ENCODE data around the gene WWOX.

WWOX gene

DNA sequence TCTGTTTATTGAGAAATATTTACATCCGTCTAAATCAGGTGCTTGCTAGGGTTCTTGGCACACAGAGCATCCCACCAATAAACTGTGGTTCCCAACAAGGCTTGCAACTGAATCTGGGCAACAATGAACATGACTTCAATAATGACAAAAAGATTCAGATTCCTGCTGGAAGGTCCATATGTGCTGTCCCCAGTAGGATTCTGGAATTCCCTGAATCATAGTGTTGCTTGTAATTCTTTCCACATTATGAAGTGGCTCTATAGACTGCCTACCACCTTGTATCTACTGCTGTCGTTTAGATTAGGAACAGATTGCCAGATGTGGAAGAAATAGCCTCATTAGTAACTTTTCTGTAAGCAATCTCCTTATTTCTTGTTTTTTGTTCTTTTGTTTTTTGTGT lies 265.9 kb downstream of the WWOX start:
- DNase-seq = no peak

DNA sequence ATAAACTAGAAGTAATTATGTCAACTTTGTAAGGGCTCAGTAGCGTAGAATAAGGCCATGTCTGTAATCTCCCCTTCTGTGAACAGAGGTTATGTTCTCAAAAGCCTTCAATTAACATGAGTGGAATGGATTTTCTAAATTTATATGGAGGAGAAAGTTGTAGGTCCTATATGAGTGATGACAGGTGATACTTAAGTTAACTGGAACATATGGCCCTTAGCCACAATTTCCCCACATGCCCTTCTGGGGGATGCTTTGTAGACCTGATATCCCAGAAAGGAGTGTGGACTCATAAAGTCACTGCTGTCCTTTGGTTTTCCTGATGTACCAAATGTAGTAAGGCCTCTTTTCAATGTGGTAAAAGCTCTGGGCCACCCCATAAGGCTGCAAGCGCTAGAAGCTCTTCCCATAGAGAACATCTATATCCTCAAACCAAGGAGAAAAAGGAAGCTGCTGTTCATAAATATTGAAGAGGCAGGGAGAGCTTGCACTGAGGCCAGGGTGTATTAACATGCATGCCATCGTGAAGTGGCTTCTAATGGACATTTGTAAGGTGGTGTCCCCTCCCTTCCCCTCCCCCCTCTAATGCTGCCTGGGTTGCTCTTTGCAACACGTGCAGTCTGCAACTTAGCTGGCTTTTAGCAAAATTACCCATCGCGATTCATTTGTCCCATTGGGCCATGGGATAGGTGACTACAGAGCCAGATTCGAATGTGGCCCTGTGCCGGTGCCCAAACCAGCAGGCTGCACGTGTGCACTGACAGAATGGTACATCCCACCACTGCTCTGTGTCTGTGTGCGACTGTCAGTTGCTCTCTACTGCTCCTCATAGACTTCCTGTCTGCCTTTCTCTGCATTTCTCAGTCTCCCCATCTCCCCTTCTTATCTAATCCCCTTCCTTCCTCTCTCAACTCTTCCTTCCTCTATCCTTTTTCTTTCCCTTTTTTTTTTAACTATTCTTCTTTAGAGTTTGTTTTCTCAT lies 269.0 kb downstream of the WWOX start:
- DNase-seq = no peak

DNA sequence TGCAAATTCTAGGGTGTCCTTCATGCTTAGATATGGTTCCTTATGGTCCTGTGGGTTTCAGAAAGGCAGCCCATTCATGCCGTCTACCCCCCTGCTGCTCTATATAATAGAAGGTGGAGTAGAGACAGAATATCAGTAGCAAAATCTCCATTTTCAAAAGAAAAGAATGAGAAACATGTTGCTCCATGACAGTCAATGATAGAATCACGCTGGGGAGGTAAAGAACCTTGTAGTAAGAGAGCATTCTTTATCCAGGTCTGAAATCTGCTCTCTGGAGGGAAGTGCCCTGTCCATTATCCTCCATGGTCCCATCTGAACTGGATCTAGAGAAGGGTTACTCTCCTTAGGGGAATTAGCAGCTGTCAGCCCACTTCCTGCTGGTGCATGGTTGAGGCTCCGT lies 272.8 kb downstream of the WWOX start:
- no peak for DNase-seq

DNA sequence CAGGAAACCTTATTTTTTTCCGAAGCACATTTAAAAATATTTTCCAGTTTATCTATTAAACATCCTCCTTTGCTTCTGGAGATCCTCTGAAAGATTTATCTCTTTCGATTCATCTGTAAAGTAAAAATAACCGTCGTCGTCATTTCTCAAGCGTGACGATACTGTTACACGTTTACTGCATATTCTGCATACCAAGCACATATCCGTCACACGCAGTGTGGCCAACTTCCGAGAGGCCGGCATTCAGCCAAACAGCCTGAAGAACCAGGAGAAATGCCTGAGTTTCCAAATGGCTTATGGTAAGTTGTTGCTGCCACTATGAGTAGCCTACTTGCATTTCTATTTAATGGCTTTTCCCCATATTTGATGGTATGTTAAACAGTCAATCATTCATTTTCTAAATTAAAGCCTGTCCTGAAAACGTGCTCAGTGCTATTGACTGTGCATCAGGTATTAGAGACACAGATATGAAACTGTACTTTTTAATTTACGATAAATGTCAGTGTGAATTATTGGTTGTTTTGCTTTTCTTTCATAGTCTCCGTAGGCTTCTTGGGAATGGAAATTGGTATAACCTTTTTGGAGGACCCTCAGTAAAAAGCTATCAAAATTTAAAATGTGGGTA lies 275.7 kb downstream of the WWOX start:
- DNase-seq = no peak

DNA sequence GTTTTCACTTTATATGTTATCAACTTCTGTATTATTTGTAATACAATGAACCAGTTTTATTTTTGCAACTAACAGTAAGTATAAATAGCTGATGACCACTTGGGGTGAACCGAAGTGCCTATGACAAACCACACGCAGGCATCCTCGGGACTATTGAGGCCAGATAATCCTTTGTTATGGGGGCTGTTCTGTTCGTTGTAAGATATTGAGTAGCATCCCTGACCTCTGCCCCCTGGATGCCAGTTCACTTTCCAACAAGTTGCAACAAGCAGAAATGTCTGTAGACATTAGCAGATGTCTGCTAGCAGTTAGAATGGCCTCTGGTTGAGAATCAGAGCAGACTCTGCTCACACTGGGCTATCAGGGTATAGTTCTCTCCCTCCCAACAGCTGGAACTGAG lies 277.0 kb downstream of the WWOX start:
- DNase-seq = no peak

DNA sequence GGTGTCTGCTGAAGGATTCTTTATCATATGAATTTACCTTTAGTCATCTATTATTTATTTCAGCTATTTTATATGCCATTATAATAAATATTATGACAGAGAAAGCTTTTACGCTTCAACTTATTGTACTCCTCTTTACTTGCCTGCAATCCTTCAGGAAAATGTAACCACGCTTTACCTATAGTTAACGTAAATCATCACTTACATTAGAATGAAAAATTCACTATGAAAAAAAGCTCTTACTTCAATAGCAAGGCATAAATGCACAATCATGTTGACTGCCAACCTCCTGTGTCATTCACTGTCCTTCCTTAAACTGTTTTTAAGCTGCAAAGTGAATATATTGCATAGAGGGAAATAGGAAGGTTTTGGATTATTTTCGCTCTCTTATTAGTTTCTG lies 277.9 kb downstream of the WWOX start:
- DNase-seq = no peak

DNA sequence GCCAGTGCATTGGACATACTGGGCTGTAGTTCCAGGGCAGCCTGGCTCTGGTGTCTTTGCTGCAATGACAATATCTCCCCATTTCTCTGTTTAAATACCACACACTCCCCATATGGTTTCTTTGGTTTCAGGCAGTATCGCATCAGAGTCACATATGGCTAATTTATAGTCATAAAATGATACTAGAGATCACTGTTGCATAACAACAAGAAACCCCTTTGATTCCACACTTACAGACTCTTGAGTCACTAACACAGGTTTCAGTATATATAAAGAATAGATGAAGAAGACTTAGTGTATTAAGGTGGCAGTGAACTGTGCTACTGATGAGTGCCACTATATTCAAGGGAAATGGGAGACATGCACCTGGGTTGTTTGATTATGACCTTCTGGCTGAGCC lies 281.6 kb downstream of the WWOX start:
- no peak for DNase-seq

DNA sequence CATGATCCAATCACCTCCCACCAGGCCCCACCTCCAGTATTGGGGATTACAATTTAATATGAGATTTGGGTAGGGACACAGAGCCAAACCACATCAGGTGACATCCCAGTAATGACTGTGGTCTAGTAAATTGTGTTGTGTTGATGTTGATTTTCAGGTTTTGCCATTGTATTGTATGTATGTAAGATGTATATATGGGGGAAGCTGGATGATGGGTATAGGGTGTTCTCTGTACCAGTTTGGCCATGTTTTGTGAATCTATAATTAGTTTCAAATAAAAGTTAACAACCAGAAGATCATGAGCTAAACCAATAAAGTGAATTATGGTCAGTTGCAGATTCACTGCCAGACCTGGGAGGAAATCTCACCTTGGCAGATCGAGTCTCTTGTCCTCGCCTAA lies 283.7 kb downstream of the WWOX start:
- DNase-seq = no peak

DNA sequence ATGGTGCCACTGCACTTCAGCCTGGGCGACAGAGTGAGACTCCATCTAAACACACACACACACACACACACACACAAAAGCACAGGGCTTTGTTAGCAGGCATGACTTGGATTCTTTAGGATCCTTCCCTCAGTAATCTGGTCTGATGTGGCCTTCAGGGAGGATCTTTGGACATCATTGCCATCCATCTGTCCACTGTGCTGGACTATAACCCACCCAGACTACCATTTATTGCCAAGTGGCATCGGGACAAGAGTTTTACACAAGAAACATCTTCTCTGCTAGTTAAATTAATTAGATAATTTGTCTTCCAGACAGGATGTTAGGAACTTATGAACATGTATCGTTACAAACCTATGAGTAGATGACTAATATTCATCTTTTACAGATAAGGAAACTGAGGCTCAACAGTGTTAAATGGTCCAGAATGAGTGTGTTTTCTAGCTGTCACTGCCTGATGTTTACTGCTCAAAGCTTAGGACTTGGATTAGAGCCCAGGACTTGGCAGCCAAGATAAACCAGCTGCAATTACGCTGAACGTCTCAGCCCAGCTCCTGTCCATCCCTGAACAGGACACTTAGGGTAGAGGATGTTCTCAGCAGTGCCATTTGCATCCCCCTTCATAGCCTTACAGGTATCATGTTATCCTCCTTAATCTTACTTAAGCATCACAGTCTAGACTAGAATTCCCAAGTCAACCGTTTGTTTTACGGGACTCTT lies 285.8 kb downstream of the WWOX start:
- no peak for DNase-seq

DNA sequence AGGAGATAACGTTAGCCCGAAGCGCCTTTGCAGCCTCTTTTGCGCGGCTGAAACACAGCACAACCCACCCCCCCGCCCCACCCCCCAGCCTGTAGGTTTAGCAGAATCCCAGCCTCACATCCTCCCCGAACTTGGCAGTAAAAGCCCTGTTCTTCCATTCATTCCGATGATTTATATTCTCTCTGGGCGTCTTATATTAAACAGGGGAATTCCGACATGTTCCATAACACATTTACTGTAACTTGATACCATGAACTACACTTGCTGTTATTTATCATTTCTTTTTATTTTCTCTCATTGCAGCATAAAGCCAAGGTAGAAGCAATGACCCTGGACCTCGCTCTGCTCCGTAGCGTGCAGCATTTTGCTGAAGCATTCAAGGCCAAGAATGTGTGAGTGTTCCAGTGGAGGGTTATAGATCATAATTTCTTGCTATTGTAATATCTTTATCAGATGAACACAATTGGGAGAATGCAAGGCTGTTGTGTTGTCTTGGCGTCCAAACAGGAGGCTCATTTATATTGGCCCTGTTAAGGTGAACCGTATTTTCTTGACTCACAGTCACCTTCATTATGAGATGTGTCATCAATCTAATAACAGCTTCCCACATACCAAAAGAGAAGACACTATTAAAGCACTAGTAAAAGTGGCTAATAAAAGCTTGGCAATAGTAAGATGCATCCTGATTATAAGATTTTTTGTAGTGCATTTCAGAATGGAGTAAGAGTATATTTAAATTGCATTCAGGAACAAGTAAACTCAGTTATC lies 287.3 kb downstream of the WWOX start:
- no peak for DNase-seq

DNA sequence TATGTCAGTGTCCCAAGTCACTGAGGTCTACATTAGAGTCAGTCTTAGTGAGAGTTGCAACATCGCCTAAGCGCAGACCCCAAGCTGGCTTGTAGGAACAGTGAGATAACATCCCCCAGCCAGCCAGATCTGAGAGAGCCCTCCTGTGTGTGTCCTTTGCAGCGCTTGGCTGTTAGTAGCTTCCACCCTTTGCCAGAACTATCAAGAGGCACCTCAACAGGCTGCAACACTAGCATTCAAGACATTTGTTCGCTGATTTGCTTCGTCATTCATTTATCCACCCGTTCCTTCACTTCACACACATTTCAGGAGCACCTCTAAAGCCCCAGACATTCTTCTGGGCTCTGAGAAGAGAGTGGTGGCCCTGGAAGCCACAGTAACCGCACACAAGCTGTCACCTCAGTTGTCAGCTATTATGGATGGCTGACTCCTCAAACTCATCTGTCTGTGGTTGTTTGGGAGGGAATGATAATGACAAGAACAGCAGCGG lies 289.6 kb downstream of the WWOX start:
- DNase-seq = no peak

DNA sequence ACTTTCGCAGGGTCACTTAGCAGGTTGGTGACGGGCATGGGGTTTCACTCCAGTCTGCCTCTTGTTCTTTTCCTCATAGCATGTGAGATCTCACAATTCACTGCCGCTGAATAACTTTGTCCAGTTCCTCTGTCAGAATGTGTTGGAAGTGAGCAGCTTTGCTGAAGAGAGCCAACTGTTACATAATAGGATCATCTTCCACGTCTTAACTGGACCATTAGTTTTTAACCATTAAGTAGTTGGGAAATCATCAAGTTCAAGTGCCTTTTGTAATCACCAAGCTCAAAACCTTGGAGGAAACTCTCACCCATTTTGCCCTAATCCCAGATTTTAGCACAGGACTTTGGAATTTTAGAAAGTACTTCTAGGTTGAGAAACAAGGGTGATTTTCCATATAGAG lies 290.6 kb downstream of the WWOX start:
- no peak for DNase-seq

DNA sequence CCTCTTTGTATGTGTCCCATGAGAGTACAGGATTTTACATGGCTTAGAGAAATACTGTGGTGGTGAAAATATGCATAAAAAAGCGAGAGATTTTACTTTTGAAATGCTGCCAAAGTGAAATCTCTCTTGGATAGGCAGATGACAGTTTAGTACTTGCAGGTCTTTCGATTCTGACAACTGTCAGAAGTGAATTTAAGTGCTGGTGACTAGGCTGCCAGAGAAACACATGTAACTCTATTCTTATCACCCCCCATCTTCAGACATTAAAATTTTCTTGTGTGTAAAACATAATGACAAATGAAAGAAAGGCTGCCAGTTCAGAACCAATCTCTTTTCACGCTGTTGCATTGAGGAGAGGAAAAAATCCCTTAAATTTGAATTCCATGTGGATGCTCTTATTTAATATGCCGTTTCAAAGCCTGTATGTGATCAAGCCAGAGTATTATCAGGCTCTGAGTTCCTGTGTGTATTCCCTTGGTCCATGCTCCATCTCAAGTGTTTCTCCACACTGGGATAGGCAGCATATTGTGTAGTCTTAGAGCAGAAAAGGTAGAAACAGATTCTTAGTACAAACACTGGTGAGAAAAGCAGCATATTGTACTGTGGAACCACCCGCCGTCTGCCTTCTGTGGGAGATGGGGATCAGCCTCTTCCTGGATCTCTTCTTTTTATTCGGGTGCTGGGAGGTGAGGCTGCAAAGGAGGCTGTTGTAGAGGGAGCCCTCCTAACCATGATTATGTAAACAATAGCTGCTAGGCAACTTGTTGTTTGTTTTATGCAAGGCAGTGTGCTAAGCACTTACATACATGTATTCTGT lies 291.3 kb downstream of the WWOX start:
- no peak for DNase-seq

DNA sequence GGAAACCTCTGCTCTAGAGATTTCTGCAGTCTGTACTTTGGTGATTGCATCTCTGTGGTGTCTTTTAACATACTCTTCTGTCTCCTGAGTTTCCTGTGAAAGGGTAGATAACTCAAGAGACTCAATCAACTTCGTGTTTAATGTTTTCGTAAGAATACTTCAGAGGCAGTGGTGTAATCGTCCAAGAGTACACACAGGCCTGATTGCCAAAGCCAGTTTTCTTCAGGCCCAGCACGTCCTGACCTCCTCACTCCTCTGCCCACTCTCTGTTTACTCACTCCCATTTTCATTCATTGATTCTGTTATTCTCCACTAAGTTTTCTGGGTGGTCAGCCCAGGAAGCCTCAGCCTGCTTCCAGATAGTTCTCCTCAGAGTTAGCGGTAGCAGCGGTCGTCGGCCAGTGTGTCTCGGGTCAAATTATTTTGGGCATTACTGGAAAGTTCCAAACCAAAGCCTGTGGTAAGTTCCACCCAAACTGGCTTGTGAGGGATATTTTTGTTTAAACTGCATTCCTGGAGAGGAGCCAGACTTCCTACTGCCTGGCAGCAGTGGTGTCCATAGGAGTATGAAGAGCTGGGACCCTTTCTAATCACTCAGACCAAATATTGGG lies 293.2 kb downstream of the WWOX start:
- DNase-seq = no peak

DNA sequence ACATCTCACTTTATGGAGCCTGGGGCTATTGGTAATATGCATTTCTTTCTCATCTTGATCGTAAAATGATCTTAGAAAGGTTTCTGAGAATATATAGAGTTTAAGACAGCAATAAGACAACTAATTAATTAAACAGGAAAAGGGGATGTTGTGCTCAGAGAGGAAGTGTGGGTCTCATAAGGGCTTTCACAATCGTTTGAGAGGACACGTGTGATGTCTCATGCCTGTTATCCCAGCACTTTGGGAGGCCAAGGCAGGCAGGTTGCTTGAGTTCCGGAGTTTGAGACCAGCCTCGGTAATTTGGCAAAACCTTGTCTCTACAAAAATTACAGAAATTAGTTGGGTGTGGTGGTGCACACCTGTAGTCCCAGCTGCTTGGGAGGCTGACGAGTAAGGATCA lies 295.6 kb downstream of the WWOX start:
- DNase-seq = no peak

DNA sequence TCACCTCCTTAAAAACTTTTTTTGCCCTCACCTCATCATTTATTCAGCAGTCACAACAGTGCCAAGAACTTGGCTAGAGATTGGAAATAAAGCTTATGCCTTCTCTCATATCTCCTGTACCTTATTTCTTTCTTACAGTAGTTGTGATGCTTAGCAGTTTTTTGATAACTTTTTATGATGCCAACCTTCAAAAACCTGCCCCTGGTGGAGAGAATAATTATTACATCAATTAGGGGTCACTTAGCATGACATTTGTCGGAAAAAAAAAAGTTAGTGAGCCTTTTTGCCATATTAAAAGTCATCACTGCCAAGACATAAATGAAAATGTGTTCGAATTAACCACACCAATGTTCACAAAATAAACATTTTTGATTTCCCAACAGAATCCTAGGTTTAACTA lies 296.6 kb downstream of the WWOX start:
- no peak for DNase-seq

DNA sequence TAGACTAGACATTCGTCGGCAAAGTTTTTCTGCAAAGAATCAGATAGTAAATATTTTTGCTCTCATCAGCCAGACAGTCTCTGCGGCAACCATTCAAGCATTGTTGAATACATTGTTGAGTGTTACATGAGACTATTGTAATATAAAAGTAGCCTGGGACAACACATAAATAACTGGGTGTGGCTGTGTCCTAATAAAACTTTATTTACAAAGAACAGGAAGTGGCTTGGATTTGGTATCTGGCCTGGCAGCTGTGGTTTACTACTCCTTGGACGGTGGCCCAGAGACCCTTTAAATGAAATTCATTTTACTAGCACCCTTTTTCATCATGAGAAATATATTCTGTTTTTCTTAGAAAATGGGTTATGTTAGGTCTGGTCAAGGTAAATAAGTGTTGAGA lies 297.2 kb downstream of the WWOX start:
- DNase-seq = no peak

DNA sequence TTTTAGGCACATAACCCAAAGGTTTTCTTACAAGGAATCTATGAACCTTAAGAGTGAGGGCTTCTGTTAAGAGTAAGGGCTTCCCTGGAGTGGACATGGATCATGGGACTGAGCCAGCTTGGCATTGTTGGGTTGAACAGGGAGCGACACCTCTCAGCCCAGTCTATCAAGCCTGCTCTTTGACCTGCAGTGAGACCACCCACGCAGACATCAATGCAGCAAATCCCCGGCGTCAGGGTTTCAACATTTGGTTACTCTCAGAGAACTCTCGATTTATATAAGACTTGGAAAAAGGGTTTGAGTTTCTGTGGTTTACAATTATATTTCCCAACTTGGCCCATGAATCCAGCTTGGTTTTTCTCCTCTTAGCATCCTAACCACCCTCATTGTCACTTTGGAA lies 299.9 kb downstream of the WWOX start:
- no peak for DNase-seq

DNA sequence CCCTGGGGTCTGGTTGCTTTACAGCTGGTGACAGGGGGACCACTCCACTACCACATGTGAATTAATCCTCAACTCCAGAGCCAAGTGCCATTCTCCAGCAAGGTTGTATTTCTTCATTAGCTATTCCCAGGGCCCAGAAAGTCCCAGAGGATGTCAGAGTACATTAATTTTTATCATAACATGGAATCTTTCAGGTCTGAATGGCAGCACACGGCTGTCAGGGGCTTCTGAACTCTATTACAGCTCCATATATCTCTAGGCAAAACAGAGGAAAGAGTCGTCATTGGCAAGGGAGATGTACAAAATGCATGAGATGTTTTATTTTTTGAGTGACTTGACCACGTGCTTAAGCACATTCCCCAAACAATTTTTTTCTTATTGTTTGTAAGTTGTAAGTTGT lies 303.4 kb downstream of the WWOX start:
- DNase-seq = no peak

DNA sequence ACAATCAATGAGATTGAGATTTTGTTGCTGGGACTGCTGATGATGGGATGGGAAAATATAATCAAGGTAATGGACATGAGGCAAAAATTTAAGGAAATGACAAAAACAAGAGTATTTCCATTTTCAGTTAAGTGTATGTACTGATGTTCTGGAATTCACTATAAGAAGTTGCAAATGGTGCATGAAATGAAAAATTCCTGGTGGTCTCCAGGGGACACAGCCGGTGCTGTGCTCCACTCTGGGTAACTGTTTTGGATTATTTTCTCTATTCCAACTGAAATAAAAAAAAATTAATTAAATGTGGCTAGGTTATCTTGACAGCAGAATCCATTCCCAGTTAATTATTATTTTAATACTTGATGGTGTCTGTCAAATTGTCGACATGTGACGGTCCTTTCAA lies 305.6 kb downstream of the WWOX start:
- no peak for DNase-seq

DNA sequence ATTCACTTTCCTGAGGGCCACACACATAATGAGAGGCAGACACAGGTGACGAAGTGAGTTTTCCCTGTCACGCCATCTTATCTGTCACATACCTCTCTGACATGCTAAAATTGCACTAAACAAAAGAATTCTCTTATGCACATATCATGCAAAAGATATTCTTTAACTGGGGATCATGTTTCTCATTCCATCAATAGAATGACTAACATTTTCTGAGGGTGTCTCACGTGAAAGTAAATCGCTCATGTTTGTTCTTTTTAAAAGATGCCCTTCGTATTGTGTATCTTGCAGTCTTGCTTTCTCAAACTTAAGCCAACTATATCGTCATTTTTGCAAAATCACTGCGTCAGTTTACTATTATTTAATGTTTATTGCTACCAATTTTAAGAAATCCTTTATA lies 306.4 kb downstream of the WWOX start:
- no peak for DNase-seq

DNA sequence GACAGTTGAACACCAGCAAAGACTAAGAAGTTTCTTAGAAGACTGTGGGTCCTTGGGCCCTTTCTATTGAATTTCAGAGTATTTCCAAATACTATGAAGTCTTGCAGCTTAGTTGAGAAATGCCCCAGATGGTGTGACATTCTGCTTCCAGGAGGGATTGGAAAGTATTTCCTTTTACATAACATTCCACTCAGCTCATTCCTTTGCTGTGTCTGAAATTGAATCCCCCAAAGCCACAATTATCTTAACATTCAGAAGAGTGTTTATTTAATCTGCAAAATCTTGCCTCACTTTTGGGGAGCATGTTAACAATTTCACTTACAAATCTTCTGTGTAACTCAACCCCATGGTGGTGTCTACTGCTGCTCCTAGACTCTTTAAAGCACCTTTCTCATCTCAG lies 307.7 kb downstream of the WWOX start:
- DNase-seq = no peak

Measured in activated CD4-positive, alpha-beta T cell treated with anti-CD3 and anti-CD28 coated beads, Interleukin-2, Interleukin-6, amounts not matched to agents 100 ng/mL and 50 ng/mL, durations not matched to agents 16 hours and 8 hours (primary cell).